ENCODE measurements around the gene C2orf68. TPM values are rescaled to one million over a fixed set of nuclear protein-coding genes. Genes with fewer than 3 reads are reported as not detected.

Gene C2orf68
- polyA plus RNA-seq, 1 of the 3 experiments (the other 2 are of a cell fraction), result 14.5 TPM

GRCh38 chr2:85589982-85590791, 21.7 kb downstream of the C2orf68 start (continued):
- TF ChIP-seq, protein P1, sequence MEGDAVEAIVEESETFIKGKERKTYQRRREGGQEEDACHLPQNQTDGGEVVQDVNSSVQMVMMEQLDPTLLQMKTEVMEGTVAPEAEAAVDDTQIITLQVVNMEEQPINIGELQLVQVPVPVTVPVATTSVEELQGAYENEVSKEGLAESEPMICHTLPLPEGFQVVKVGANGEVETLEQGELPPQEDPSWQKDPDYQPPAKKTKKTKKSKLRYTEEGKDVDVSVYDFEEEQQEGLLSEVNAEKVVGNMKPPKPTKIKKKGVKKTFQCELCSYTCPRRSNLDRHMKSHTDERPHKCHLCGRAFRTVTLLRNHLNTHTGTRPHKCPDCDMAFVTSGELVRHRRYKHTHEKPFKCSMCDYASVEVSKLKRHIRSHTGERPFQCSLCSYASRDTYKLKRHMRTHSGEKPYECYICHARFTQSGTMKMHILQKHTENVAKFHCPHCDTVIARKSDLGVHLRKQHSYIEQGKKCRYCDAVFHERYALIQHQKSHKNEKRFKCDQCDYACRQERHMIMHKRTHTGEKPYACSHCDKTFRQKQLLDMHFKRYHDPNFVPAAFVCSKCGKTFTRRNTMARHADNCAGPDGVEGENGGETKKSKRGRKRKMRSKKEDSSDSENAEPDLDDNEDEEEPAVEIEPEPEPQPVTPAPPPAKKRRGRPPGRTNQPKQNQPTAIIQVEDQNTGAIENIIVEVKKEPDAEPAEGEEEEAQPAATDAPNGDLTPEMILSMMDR (IDR thresholded peaks at IDR 0.05), result no peak
- TF ChIP-seq GATA2 (CRISPR knock-in tag; IDR thresholded peaks at IDR 0.05) (no peak), FOXM1 (IDR thresholded peaks at IDR 0.05; ENCODE audit: low read depth) (no peak), RAD21 (IDR thresholded peaks at IDR 0.05; ENCODE audit: low read length) (no peak), ELF1 (IDR thresholded peaks at IDR 0.05) (no peak), JUND (IDR thresholded peaks at IDR 0.05) (no peak), POLR2AphosphoS5 (IDR thresholded peaks at IDR 0.05; ENCODE audit: low read depth, low read length) (no peak)

DNA sequence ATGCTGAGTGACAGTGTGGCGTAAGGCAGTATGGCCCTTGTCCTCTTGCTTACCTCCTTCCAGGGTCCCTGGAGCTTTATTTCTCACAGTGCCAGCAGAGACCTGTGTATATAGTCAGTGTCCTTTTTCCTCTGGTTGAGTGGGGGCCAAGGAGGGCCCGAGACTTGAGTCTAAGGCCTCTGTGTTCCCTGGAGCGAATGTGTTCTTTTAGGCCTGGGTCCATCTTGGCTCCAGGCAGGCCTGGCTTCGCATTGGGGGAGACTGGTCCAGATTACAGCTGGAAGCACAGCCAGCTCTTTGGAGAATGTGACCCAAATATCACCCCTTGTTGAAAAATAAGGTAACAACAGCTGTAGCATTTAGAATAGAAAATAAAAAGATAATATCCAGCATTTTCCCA, 22.7 kb downstream of the C2orf68 start:
- ChIA-PET CTCF (interaction anchor here (1.3 kb wide), 1 partner anchor 21 kb away, joined by 3 read pairs; no protein-coding TSS in a partner anchor), POLR2A (no interaction called here)
- Histone ChIP-seq H3K27ac (ENCODE audit: low read depth in 2 of 2, low read length in 1 of 2) (no peak overlapping the region), H3K36me3 (replicated peaks in 1 of 2; ENCODE audit: control insufficient read depth in 1 of 2, insufficient read depth in 2 of 2, low read length in 1 of 2) (no peaks in the 10 kb centered on the region), H3K9me3 (no peaks in the 10 kb centered on the region), H3K4me2 (no peak overlapping the region), H4K20me1 (ENCODE audit: insufficient read depth) (no peaks in the 10 kb centered on the region), H3K4me1 (ENCODE audit: control insufficient read depth in 1 of 2, insufficient read depth in 2 of 2, low read depth in 1 of 2, low read length in 1 of 2) (peaks cover 10 to 11% of the 10 kb centered on the region in 2 experiments; a peak in 2 of 4 replicates), H3F3A (replicated peaks; ENCODE audit: insufficient read depth) (no peaks in the 10 kb centered on the region), H3K9me2 (no peaks in the 10 kb centered on the region), H3K9ac (no peak overlapping the region), H3K27me3 (ENCODE audit: insufficient read depth) (no peaks in the 10 kb centered on the region), H2AFZ (ENCODE audit: low read depth) (no peak overlapping the region), H3K79me2 (ENCODE audit: insufficient read depth) (no peaks in the 10 kb centered on the region), H3K4me3 (ENCODE audit: low read depth in 2 of 2, low read length in 1 of 2) (no peak overlapping the region)
- WGBS (ENCODE audit: low lambda C conversion rate), result 88% methylated on average over 4 of the region's 4 CpGs
- no peak for TF ChIP-seq POLR2AphosphoS5 (IDR thresholded peaks at IDR 0.05; ENCODE audit: low read depth, low read length)
- TF ChIP-seq USF2 (IDR thresholded peaks at IDR 0.05; ENCODE audit: borderline replicate concordance, low read depth, low read length), result no peak
- TF ChIP-seq TEAD4 (IDR thresholded peaks at IDR 0.05; ENCODE audit: borderline replicate concordance, insufficient read depth), result no peak
- TF ChIP-seq TAF1 (IDR thresholded peaks at IDR 0.05; ENCODE audit: borderline replicate concordance, low read depth, low read length), result no peak
- TF ChIP-seq, protein P2, sequence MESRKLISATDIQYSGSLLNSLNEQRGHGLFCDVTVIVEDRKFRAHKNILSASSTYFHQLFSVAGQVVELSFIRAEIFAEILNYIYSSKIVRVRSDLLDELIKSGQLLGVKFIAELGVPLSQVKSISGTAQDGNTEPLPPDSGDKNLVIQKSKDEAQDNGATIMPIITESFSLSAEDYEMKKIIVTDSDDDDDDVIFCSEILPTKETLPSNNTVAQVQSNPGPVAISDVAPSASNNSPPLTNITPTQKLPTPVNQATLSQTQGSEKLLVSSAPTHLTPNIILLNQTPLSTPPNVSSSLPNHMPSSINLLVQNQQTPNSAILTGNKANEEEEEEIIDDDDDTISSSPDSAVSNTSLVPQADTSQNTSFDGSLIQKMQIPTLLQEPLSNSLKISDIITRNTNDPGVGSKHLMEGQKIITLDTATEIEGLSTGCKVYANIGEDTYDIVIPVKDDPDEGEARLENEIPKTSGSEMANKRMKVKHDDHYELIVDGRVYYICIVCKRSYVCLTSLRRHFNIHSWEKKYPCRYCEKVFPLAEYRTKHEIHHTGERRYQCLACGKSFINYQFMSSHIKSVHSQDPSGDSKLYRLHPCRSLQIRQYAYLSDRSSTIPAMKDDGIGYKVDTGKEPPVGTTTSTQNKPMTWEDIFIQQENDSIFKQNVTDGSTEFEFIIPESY (IDR thresholded peaks at IDR 0.05; ENCODE audit: borderline replicate concordance, low read depth), result no peak
- no peak for TF ChIP-seq GABPA (IDR thresholded peaks at IDR 0.05; ENCODE audit: low read depth)
- TF ChIP-seq, protein P3, sequence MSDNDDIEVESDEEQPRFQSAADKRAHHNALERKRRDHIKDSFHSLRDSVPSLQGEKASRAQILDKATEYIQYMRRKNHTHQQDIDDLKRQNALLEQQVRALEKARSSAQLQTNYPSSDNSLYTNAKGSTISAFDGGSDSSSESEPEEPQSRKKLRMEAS (IDR thresholded peaks at IDR 0.05; ENCODE audit: low read depth), result no peak
- TF ChIP-seq, protein P4, sequence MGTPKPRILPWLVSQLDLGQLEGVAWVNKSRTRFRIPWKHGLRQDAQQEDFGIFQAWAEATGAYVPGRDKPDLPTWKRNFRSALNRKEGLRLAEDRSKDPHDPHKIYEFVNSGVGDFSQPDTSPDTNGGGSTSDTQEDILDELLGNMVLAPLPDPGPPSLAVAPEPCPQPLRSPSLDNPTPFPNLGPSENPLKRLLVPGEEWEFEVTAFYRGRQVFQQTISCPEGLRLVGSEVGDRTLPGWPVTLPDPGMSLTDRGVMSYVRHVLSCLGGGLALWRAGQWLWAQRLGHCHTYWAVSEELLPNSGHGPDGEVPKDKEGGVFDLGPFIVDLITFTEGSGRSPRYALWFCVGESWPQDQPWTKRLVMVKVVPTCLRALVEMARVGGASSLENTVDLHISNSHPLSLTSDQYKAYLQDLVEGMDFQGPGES (IDR thresholded peaks at IDR 0.05; ENCODE audit: low read depth, low read length), result no peak
- TF ChIP-seq USF1 (IDR thresholded peaks at IDR 0.05; ENCODE audit: borderline replicate concordance, low read depth), result no peak
- TF ChIP-seq FOXM1 (IDR thresholded peaks at IDR 0.05; ENCODE audit: low read depth), result no peak
- no peak for TF ChIP-seq CHD2 (IDR thresholded peaks at IDR 0.05; ENCODE audit: low read length, partially characterized antibody)
- TF ChIP-seq EZH2phosphoT487 (IDR thresholded peaks at IDR 0.05; ENCODE audit: borderline replicate concordance, low read depth), result no peak
- TF ChIP-seq FOXJ3 (CRISPR knock-in tag; IDR thresholded peaks at IDR 0.05), result no peak
- DNase-seq, result no peak
